GM12892 (cell line): ENCODE data around the gene SLC39A11.

Experiments used
- POLR2A ChIP-seq: IDR thresholded peaks from 2 replicates; pipeline ENCODE4 v1.6.1; 2011; ENCODE audit warnings: low read depth, low read length, control low read depth
- POLR2AphosphoS5 ChIP-seq: IDR thresholded peaks from 2 replicates; pipeline ENCODE4 v1.6.1; 2011; ENCODE audit warnings: low read depth, low read length, control low read depth
- TAF1 ChIP-seq: IDR thresholded peaks from 2 replicates; pipeline ENCODE4 v1.6.1; 2011; ENCODE audit warnings: low read depth, mild to moderate bottlenecking, control low read depth, low read length, borderline replicate concordance

- no peak for TF ChIP-seq POLR2A
- no peak for TF ChIP-seq POLR2AphosphoS5
- TF ChIP-seq TAF1, result no peak
These were observed 222.9 kb downstream of the SLC39A11 start for GRCh38 chr17:72869630-72870029.
